ENCODE results near the gene INSRR.

DNA sequence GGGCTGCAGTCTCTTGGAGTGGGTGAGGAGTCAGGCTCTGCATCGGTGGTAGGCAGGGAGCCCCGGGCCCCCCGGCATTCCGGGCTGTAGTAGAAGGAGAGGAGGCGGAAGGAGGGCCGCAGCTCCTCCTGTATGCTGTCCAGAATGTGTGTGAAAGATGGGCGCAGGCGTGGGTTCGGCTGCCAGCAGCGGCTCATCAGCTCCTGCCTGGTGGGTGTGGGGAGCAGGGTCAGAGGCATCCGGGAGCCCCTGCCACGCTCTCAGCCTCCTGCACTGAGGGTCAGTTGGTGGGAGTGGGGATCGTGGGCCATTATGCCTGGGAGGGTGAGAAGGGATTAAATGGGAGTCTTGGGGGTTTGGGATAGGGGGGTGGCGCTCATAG, 18.0 kb downstream of the INSRR start:
- TF ChIP-seq CTCF (IDR thresholded peaks at IDR 0.05) (no peak), POLR2A (IDR thresholded peaks at IDR 0.05) (no peak)

All from body of pancreas (tissue), 4 donors.